Neural progenitor cell (in vitro differentiated cells): ENCODE data around the gene COX10. TPM values are rescaled to one million over a fixed set of nuclear protein-coding genes. Genes with fewer than 3 reads are reported as not detected.

Source experiments
- DNase-seq: peaks from one replicate; pipeline ENCODE4 v3.0.0-alpha.2; 2016; ENCODE audit warnings: low spot score
- H2AFZ ChIP-seq: fragments of 200-600 bp; sonication (generic); replicated peaks from 2 replicates; pipeline ENCODE4 v1.6.1; 2016; ENCODE audit warnings: antibody characterized with exemption
- H3F3A ChIP-seq: fragments of 200-600 bp; sonication (generic); 2 replicates; pipeline ENCODE4 v1.6.1; 2016; ENCODE audit warnings: antibody characterized with exemption, low read depth
- H3K27ac ChIP-seq: fragments of 200-600 bp; sonication (generic); 2 replicates; pipeline ENCODE4 v1.5.1; 2016; ENCODE audit warnings: mild to moderate bottlenecking
- H3K27me3 ChIP-seq: fragments of 200-600 bp; sonication (generic); 2 replicates; pipeline ENCODE4 v1.6.1; 2016; ENCODE audit warnings: mild to moderate bottlenecking, moderate library complexity
- H3K36me3 ChIP-seq: fragments of 200-600 bp; sonication (generic); 2 replicates; pipeline ENCODE4 v1.5.1; 2016
- H3K4me1 ChIP-seq: fragments of 200-600 bp; sonication (generic); 2 replicates; pipeline ENCODE4 v1.6.1; 2016; ENCODE audit warnings: mixed run types
- H3K4me2 ChIP-seq: fragments of 200-600 bp; sonication (generic); 2 replicates; pipeline ENCODE4 v1.6.1; 2016
- H3K4me3 ChIP-seq: fragments of 200-600 bp; sonication (generic); 2 replicates; pipeline ENCODE4 v1.5.1; 2016
- H3K79me2 ChIP-seq: fragments of 200-600 bp; sonication (generic); 2 replicates; pipeline ENCODE4 v1.6.1; 2016; ENCODE audit warnings: low read depth
- H3K9ac ChIP-seq: fragments of 200-600 bp; sonication (generic); 2 replicates; pipeline ENCODE4 v1.6.1; 2016
- H3K9me3 ChIP-seq: fragments of 200-600 bp; sonication (generic); 2 replicates; pipeline ENCODE4 v1.5.1; 2016; ENCODE audit warnings: low read depth
- H4K20me1 ChIP-seq: fragments of 200-600 bp; sonication (generic); 2 replicates; pipeline ENCODE4 v1.6.1; 2016; ENCODE audit warnings: low read depth
- H3K27ac Mint-ChIP-seq: 3 replicates; pipeline ENCODE4 v1.8.0; 2021; ENCODE audit warnings: mixed read lengths
- H3K27me3 Mint-ChIP-seq: 2 replicates; pipeline ENCODE4 v1.8.0; 2022; ENCODE audit warnings: low read depth, mild to moderate bottlenecking, inconsistent platforms, moderate library complexity, mixed read lengths; ENCODE audit not compliant: insufficient read depth
- H3K36me3 Mint-ChIP-seq: 3 replicates; pipeline ENCODE4 v1.8.0; 2021; ENCODE audit warnings: mixed read lengths
- H3K4me1 Mint-ChIP-seq: 3 replicates; pipeline ENCODE4 v1.8.0; 2021; ENCODE audit warnings: mixed read lengths
- H3K4me3 Mint-ChIP-seq: 3 replicates; pipeline ENCODE4 v1.8.0; 2021; ENCODE audit warnings: mild to moderate bottlenecking, moderate library complexity, mixed read lengths
- H3K9me3 Mint-ChIP-seq: 3 replicates; pipeline ENCODE4 v1.8.0; 2020; ENCODE audit warnings: mixed read lengths
- CTCF ChIP-seq: fragments of 200-600 bp; sonication (generic); IDR thresholded peaks from 2 replicates; pipeline ENCODE4 v1.5.1; 2017; ENCODE audit warnings: antibody characterized with exemption, mild to moderate bottlenecking
- EZH2 ChIP-seq: fragments of 200-600 bp; sonication (generic); IDR thresholded peaks from 2 replicates; pipeline ENCODE4 v1.6.1; 2017; ENCODE audit warnings: antibody characterized with exemption, mild to moderate bottlenecking, moderate library complexity
- EZH2phosphoT487 ChIP-seq: fragments of 200-600 bp; sonication (generic); IDR thresholded peaks from 2 replicates; pipeline ENCODE4 v1.6.1; 2017; ENCODE audit warnings: antibody characterized with exemption
- total RNA-seq: library from RNA; depleted of rRNA; stranded (reverse); fragments of >200 nt; gene quantifications from 2 replicates; pipeline ENCODE4 v1.2.3, GENCODE V29; 2015; ENCODE audit warnings: low replicate concordance

Gene COX10
- total RNA-seq, 1 donor from 2014 or later = 18.0 TPM

GRCh38 chr17:14196377-14196997 lies 127.2 kb downstream of the COX10 start:
- Mint-ChIP-seq H3K4me3 (no peak overlapping the region), H3K4me1 (peaks cover 2% of the 10 kb centered on the region), H3K27ac (no peak overlapping the region), H3K36me3 (peaks cover 4% of the 10 kb centered on the region), H3K9me3 (no peaks in the 10 kb centered on the region), H3K27me3 (peaks cover 2% of the 10 kb centered on the region)
- Histone ChIP-seq H3K9ac (no peak overlapping the region), H3F3A (no peaks in the 10 kb centered on the region), H3K27ac (no peak overlapping the region), H3K4me2 (no peak overlapping the region), H3K4me3 (no peak overlapping the region), H3K9me3 (no peaks in the 10 kb centered on the region), H3K4me1 (no peaks in the 10 kb centered on the region), H3K36me3 (no peaks in the 10 kb centered on the region), H3K79me2 (no peaks in the 10 kb centered on the region), H4K20me1 (no peaks in the 10 kb centered on the region), H3K27me3 (no peaks in the 10 kb centered on the region), H2AFZ (no peak overlapping the region)
- no peak for DNase-seq
- no peak for TF ChIP-seq EZH2phosphoT487
- peak; percentile 35 for TF ChIP-seq CTCF

GRCh38 chr17:14197057-14197456 lies 127.8 kb downstream of the COX10 start:
- Histone ChIP-seq H3K27ac (no peak overlapping the region), H3F3A (no peaks in the 10 kb centered on the region), H3K36me3 (no peaks in the 10 kb centered on the region), H3K4me3 (no peak overlapping the region), H3K9me3 (no peaks in the 10 kb centered on the region), H3K4me1 (no peaks in the 10 kb centered on the region), H4K20me1 (no peaks in the 10 kb centered on the region), H3K9ac (no peak overlapping the region), H3K4me2 (no peak overlapping the region), H2AFZ (no peak overlapping the region), H3K27me3 (no peaks in the 10 kb centered on the region), H3K79me2 (no peaks in the 10 kb centered on the region)
- H3K27ac Mint-ChIP-seq = no peak overlapping the region
- H3K27me3 Mint-ChIP-seq = peaks cover 2% of the 10 kb centered on the region
- DNase-seq = no peak
- H3K4me1 Mint-ChIP-seq = peaks cover 2% of the 10 kb centered on the region
- no peaks in the 10 kb centered on the region for H3K9me3 Mint-ChIP-seq
- peaks cover 4% of the 10 kb centered on the region for H3K36me3 Mint-ChIP-seq
- TF ChIP-seq EZH2phosphoT487 = no peak
- TF ChIP-seq CTCF = no peak
- TF ChIP-seq EZH2 = no peak
- no peak overlapping the region for H3K4me3 Mint-ChIP-seq

GRCh38 chr17:14197586-14197985 lies 128.3 kb downstream of the COX10 start:
- H3K27ac Mint-ChIP-seq = no peak overlapping the region
- H3K4me3 ChIP-seq = no peak overlapping the region
- peaks cover 2% of the 10 kb centered on the region for H3K4me1 Mint-ChIP-seq
- H3K36me3 Mint-ChIP-seq = peaks cover 4% of the 10 kb centered on the region
- H3K9me3 ChIP-seq = no peaks in the 10 kb centered on the region
- no peaks in the 10 kb centered on the region for H4K20me1 ChIP-seq
- H3K27ac ChIP-seq = no peak overlapping the region
- no peak overlapping the region for H2AFZ ChIP-seq
- H3K4me3 Mint-ChIP-seq = no peak overlapping the region
- TF ChIP-seq EZH2phosphoT487 (no peak), CTCF (no peak), EZH2 (no peak)
- DNase-seq = no peak
- no peaks in the 10 kb centered on the region for H3K27me3 ChIP-seq
- H3K27me3 Mint-ChIP-seq = peaks cover 2% of the 10 kb centered on the region
- no peaks in the 10 kb centered on the region for H3K79me2 ChIP-seq
- H3K4me1 ChIP-seq = no peaks in the 10 kb centered on the region
- no peaks in the 10 kb centered on the region for H3F3A ChIP-seq
- H3K36me3 ChIP-seq = no peaks in the 10 kb centered on the region
- H3K9me3 Mint-ChIP-seq = no peaks in the 10 kb centered on the region
- H3K4me2 ChIP-seq = no peak overlapping the region
- no peak overlapping the region for H3K9ac ChIP-seq
